GM23248 (cell line): ENCODE measurements around the gene SAMD7.

ENCODE experiments used
- EZH2 ChIP-seq: fragments of 200-600 bp; sonication (generic); IDR thresholded peaks from 2 replicates; pipeline ENCODE4 v1.6.1; 2018; ENCODE audit warnings: antibody characterized with exemption, mild to moderate bottlenecking; ENCODE audit not compliant: insufficient read depth, poor library complexity, severe bottlenecking
- EZH2phosphoT487 ChIP-seq: fragments of 200-600 bp; sonication (generic); IDR thresholded peaks from 2 replicates; pipeline ENCODE4 v1.6.1; 2018; ENCODE audit warnings: antibody characterized with exemption, moderate library complexity, mild to moderate bottlenecking, low read depth; ENCODE audit not compliant: insufficient read depth

DNA sequence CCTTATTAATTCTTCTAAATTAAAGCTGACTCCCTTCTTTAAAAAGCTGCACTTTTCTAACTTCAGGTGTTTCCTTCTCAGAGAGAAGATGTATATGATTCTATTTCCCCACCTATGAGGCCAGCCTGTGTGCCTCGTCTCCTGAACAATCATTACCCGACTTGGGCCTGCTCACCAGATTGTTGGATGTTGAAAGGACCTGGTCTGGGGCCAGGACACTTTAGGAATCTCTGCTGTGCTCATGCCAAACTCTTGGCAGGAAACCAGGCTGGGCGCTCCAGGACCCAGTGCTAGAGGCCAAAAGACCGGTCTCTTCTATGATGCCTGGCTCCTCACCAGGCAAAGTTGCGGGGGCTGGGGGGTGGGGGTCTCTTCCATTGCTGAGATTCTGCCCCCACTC, 24.7 kb upstream of the SAMD7 start:
- TF ChIP-seq EZH2, result no peak
- no peak for TF ChIP-seq EZH2phosphoT487
